T-helper 1 cell treated with Interleukin-12 subunit alpha and Interleukin-12 subunit beta and Interleukin-4 antibody, amounts not matched to agents 30 μg/mL and 1 μg/mL, for 36 hours (primary cell): ENCODE measurements around the gene LIPG.

Experiments
- H3K27ac Mint-ChIP-seq: one replicate; pipeline ENCODE4 v1.8.0; 2021; ENCODE audit warnings: mild to moderate bottlenecking, mixed read lengths
- H3K27me3 Mint-ChIP-seq: one replicate; pipeline ENCODE4 v1.8.0; 2021; ENCODE audit warnings: low read depth, mixed read lengths
- H3K36me3 Mint-ChIP-seq: one replicate; pipeline ENCODE4 v1.8.0; 2021; ENCODE audit warnings: low read depth, mixed read lengths
- H3K4me1 Mint-ChIP-seq: one replicate; pipeline ENCODE4 v1.8.0; 2021; ENCODE audit warnings: low read depth, mixed read lengths
- H3K4me3 Mint-ChIP-seq: one replicate; pipeline ENCODE4 v1.8.0; 2021; ENCODE audit warnings: mild to moderate bottlenecking, moderate library complexity, mixed read lengths
- H3K9me3 Mint-ChIP-seq: one replicate; pipeline ENCODE4 v1.8.0; 2021; ENCODE audit warnings: mixed read lengths

LIPG gene

GRCh38 chr18:49601211-49601610 is 39.4 kb downstream of the LIPG start:
- Mint-ChIP-seq H3K27me3 (peaks cover 29% of the 10 kb centered on the region), H3K4me3 (no peak overlapping the region), H3K9me3 (no peaks in the 10 kb centered on the region), H3K27ac (no peak overlapping the region), H3K36me3 (no peaks in the 10 kb centered on the region), H3K4me1 (peaks cover 3% of the 10 kb centered on the region)

GRCh38 chr18:49608366-49609255 is 46.8 kb downstream of the LIPG start:
- H3K4me3 Mint-ChIP-seq, result no peak overlapping the region
- no peaks in the 10 kb centered on the region for H3K36me3 Mint-ChIP-seq
- peaks cover 21% of the 10 kb centered on the region for H3K27me3 Mint-ChIP-seq
- no peaks in the 10 kb centered on the region for H3K4me1 Mint-ChIP-seq
- no peaks in the 10 kb centered on the region for H3K9me3 Mint-ChIP-seq
- H3K27ac Mint-ChIP-seq, result no peak overlapping the region

- Mint-ChIP-seq H3K36me3 (no peaks in the 10 kb centered on the region), H3K4me3 (no peak overlapping the region), H3K4me1 (no peaks in the 10 kb centered on the region), H3K9me3 (no peaks in the 10 kb centered on the region), H3K27ac (no peak overlapping the region), H3K27me3 (peaks cover 13% of the 10 kb centered on the region)
These were observed 47.6 kb downstream of the LIPG start for GRCh38 chr18:49609256-49610021.

GRCh38 chr18:49610022-49610445 is 48.2 kb downstream of the LIPG start:
- Mint-ChIP-seq H3K27me3 (peaks cover 13% of the 10 kb centered on the region), H3K36me3 (no peaks in the 10 kb centered on the region), H3K27ac (no peak overlapping the region), H3K4me3 (no peak overlapping the region), H3K9me3 (no peaks in the 10 kb centered on the region), H3K4me1 (no peaks in the 10 kb centered on the region)

- no peaks in the 10 kb centered on the region for H3K9me3 Mint-ChIP-seq
- H3K4me3 Mint-ChIP-seq, result no peak overlapping the region
- peaks cover 4% of the 10 kb centered on the region for H3K27me3 Mint-ChIP-seq
- H3K4me1 Mint-ChIP-seq, result no peaks in the 10 kb centered on the region
- H3K36me3 Mint-ChIP-seq, result no peaks in the 10 kb centered on the region
- no peak overlapping the region for H3K27ac Mint-ChIP-seq
These were observed 49.5 kb downstream of the LIPG start for GRCh38 chr18:49611316-49611715.

GRCh38 chr18:49612515-49613033 is 50.7 kb downstream of the LIPG start:
- no peaks in the 10 kb centered on the region for H3K9me3 Mint-ChIP-seq
- no peak overlapping the region for H3K4me3 Mint-ChIP-seq
- no peaks in the 10 kb centered on the region for H3K36me3 Mint-ChIP-seq
- peaks cover 4% of the 10 kb centered on the region for H3K27me3 Mint-ChIP-seq
- no peak overlapping the region for H3K27ac Mint-ChIP-seq
- H3K4me1 Mint-ChIP-seq, result no peaks in the 10 kb centered on the region

GRCh38 chr18:49613141-49613640 is 51.3 kb downstream of the LIPG start:
- H3K4me3 Mint-ChIP-seq, result no peak overlapping the region
- H3K36me3 Mint-ChIP-seq, result no peaks in the 10 kb centered on the region
- no peaks in the 10 kb centered on the region for H3K4me1 Mint-ChIP-seq
- H3K9me3 Mint-ChIP-seq, result no peaks in the 10 kb centered on the region
- no peak overlapping the region for H3K27ac Mint-ChIP-seq
- H3K27me3 Mint-ChIP-seq, result peaks cover 4% of the 10 kb centered on the region

- no peak overlapping the region for H3K27ac Mint-ChIP-seq
- H3K36me3 Mint-ChIP-seq, result no peaks in the 10 kb centered on the region
- no peaks in the 10 kb centered on the region for H3K9me3 Mint-ChIP-seq
- H3K27me3 Mint-ChIP-seq, result peaks cover 4% of the 10 kb centered on the region
- H3K4me3 Mint-ChIP-seq, result no peak overlapping the region
- no peaks in the 10 kb centered on the region for H3K4me1 Mint-ChIP-seq
These were observed 51.8 kb downstream of the LIPG start for GRCh38 chr18:49613641-49614151.

- Mint-ChIP-seq H3K4me3 (no peak overlapping the region), H3K27ac (no peak overlapping the region), H3K27me3 (peaks cover 12% of the 10 kb centered on the region), H3K36me3 (no peaks in the 10 kb centered on the region), H3K9me3 (no peaks in the 10 kb centered on the region), H3K4me1 (no peaks in the 10 kb centered on the region)
These were observed 54.9 kb downstream of the LIPG start for GRCh38 chr18:49616618-49617328.

GRCh38 chr18:49617329-49617695 is 55.5 kb downstream of the LIPG start:
- peaks cover 14% of the 10 kb centered on the region for H3K27me3 Mint-ChIP-seq
- H3K4me1 Mint-ChIP-seq, result no peaks in the 10 kb centered on the region
- H3K4me3 Mint-ChIP-seq, result no peak overlapping the region
- no peak overlapping the region for H3K27ac Mint-ChIP-seq
- no peaks in the 10 kb centered on the region for H3K9me3 Mint-ChIP-seq
- no peaks in the 10 kb centered on the region for H3K36me3 Mint-ChIP-seq

- Mint-ChIP-seq H3K36me3 (no peaks in the 10 kb centered on the region), H3K27me3 (peaks cover 20% of the 10 kb centered on the region), H3K4me1 (no peaks in the 10 kb centered on the region), H3K4me3 (no peak overlapping the region), H3K27ac (no peak overlapping the region), H3K9me3 (no peaks in the 10 kb centered on the region)
These were observed 56.0 kb downstream of the LIPG start for GRCh38 chr18:49617865-49618264.

GRCh38 chr18:49618742-49619681 is 57.2 kb downstream of the LIPG start:
- Mint-ChIP-seq H3K27ac (no peak overlapping the region), H3K27me3 (peaks cover 20% of the 10 kb centered on the region), H3K9me3 (no peaks in the 10 kb centered on the region)

GRCh38 chr18:49619801-49620200 is 57.9 kb downstream of the LIPG start:
- Mint-ChIP-seq H3K4me1 (no peaks in the 10 kb centered on the region), H3K27me3 (peaks cover 21% of the 10 kb centered on the region), H3K9me3 (no peaks in the 10 kb centered on the region), H3K4me3 (no peak overlapping the region), H3K36me3 (no peaks in the 10 kb centered on the region), H3K27ac (no peak overlapping the region)

More at GRCh38 chr18:49618742-49619681, 57.2 kb downstream of the LIPG start:
- no peaks in the 10 kb centered on the region for H3K4me1 Mint-ChIP-seq
- H3K4me3 Mint-ChIP-seq, result no peak overlapping the region
- no peaks in the 10 kb centered on the region for H3K36me3 Mint-ChIP-seq
